ENCODE data around the gene NFATC1.
"Not testable (repeated sequence)": the region's sequence is repeated elsewhere in the genome, so short reads cannot be mapped to it uniquely, and the experiment has no call there.

The NFATC1 gene

DNA sequence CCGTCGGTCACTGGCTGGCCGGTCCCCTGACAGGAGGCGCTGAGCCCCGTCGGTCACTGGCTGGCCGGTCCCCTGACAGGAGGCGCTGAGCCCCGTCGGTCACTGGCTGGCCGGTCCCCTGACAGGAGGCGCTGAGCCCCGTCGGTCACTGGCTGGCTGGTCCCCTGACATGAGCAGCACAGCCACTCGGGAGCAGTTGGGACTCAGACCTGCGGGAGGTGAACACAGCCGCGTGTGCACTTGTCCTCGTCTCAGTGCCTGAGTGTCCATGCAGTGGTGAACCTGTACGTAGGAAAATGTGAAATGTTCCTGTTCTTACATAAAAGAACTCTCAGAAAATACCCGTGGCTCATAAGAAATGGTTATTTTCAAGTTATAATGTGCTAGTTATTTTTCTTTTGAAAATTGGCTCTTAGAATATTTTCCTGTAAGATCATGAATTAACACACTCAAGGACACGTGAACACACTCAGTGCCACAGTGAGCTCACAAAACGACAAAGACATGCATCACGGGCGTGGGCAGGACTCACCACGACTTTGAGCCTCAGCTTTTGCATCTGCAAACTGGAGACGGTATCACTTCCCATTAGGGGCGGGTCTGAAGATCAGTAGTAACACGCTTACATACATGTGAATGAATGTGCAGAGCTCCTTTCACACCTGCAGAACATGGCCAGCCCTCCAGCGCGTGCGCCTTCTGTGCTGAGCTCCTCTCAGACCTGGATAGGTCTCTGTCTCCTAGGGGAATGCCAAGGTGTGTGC lies 21.1 kb upstream of the NFATC1 start:
- H3K4me3 ChIP-seq (ENCODE audit: low read depth, low read length), result no peak overlapping the region

DNA sequence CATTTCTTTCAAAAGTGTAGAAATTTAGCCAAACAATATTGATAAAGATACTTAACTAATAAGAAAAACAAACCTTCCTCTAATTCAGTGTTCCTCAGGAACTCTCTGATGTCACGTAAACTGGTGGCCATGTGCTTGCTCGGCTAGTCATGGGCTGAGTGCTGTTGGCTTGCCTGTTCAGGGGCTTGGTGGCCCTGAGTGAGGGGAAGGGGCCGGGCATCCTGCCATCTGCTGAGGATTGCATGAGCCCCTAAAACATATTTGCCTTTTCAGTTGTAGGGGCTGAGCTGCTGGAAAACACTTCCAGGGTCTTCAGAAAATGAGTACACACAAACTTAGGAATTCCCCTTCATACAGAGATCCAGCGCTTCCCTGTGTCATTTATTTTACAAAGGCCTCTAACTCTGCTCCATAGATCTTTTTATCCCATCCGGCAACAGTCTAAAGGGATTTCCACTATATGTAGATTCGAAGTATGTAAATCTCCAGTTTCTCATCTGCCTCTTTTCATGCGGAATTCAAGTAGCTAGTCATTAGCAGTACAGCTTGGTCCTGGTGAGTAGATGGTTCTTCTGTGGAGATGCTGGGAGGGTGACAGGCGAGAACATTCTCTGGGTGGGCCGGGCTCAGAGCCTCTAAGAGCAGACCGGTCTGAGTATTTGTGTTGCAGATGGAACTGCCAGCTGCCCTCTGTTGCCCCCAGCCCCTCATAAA lies 20.1 kb upstream of the NFATC1 start:
- no peak overlapping the region for H3K4me3 ChIP-seq (ENCODE audit: low read depth, low read length)

DNA sequence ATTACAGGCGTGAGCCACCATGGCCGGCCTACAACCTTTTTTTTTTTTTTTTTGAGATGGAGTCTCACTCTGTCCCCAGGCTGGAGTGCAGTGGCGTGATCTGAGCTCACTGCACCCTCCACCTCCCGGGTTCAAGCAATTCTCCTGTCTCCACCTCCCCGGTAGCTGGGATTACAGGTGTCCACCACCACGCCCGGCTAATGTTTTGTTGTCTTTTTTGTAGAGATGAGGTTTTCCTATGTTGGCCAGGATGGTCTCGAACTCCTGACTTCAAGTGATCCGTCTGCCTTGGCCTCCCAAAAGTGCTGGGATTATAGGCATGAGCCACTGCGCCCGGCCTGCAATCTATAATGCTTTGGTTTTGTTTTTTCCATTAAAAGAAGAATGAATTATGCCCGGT lies 19.1 kb upstream of the NFATC1 start:
- H3K4me3 ChIP-seq (ENCODE audit: low read depth, low read length), result not testable (repeated sequence)

DNA sequence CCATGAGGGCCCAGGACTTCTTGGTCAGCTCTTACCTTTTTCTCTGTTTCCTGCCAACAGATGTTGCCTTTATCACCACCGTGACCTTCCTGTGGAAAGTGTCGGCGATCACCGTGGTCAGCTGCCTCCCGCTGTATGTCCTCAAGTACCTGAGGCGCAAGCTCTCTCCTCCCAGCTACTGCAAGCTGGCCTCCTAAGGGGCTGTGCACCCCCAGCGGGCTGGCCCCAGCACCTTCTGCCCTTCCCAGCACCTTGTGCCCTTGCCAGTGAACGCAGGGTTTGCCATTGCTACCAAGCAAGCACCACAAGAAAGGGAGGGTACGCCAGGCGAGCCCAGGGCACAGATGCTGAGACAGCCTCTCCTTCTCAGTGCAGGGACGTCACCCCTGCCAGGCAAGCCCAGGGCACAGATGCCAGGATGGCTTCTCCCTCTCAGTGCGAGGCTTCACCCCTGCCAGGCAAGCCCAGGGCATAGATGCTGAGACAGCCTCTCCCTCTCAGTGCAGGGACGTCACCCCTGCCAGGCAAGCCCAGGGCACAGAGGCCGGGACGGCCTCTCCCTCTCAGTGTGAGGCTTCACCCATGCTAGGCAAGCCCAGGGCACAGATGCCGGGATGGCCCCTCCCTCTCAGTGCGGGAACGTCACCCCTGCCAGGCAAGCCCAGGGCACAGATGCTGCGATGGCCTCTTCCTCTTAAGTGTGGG lies 18.4 kb upstream of the NFATC1 start:
- no peak overlapping the region for H3K4me3 ChIP-seq (ENCODE audit: low read depth, low read length)

DNA sequence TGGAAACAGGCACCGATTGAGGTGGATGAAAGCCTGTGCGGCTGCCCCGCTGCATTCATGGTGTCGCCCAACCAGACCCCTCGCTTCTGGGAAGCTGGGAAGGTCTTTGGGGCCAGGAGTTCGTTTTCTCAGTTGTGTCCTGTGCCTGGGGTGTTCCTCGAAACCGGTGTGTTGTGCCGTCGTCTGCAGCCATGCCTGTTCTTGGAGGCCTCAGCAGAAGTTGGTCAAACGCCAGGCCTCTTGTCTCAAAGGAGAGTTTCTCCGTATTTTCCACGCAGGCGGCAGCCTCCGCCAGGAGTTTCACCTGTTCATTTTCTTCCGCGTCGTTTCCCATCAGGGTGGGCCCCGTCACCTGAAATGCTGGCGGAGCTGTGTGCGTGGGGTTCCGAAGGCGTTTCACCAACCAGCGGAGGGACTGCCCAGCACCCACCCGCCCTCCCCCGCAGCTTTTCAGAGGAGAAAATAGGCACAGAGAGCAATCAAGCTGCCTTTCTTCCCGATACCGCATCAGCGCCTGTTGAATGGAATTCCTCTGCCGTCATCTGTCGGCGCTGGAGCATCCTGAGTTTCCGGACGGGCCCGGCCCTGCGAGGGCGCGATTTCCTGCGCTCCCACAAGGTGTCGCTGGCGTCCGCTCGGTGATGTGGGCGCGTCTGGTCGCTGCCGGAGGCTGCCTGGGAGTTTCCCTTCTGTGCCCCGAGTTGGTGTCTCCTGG lies 17.0 kb upstream of the NFATC1 start:
- peak overlapping the region; percentile 17 for H3K4me3 ChIP-seq (ENCODE audit: low read depth, low read length)

DNA sequence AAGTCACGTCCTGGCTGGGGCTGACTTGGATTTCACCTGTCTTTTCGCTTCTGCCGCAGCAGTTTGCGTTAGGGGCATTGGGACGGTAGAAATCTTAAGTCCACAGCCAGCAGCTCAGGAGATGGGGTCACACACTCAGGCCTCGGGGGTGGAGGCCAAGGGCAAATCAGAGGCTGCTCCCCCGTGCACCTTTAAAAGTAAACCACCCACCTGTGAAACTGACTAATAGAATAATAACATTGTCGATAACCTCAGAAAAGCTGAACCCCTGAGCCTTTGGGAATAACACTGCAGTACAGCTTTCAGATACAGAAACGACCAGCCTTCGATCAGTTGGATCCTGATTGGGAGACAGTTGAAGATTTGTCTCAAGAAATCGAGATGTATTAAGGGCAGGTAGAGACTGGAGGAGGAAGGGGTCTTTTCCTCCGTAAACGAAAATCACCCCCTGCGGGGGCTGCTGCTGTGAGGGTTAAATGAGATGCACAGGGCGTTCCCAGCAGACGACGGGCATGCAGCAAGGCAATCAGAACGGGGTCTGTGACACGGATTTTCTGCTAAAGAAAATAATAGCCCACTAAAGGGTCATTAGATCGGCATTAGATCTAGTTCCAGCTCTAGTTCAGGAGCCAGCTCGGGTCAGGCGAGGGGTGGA lies 16.4 kb upstream of the NFATC1 start:
- H3K4me3 ChIP-seq (ENCODE audit: low read depth, low read length), result no peak overlapping the region

DNA sequence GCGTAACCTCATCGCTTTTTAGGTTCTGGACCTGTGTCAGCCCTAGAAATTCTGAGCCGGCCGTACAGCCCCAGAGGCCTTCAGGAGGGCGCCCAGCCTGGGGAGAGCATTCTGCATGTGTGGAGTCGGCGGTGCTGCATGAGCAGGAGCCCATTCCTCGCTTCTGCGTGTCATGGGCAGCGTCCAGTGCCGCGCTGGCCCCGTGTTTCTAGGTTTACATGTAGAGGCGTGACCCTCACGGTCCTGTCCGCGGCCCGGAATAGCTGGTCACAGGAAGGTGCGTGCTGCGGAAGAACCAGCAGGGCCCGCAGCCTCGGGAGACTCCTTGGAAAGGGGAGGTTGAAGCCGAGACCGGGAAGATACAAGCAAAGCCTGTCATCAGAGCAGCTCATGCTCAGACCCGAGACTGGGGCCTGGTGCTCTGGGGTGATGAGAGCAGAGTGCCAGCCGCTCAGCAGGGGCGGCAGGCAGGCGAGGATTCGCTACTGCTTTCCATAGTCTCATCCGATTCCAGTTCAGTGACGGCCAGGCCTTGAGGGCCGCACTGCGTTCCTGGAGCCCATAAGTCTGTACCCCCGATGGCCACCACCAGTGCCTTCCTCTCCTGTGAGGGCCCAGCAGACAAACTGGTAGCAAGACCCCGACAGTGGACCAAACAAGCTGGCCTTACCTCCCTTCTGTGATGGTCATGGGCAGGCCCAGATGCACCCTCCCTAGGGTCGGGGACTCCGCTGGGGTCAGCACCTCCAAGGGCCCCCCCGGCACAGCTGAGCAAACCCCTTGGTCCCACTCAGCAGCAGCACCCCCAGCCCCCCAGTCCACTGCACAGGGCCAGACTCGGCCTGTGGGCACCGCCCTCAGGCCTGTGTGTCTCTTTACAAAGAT lies 15.6 kb upstream of the NFATC1 start:
- H3K4me3 ChIP-seq (ENCODE audit: low read depth, low read length), result no peak overlapping the region

DNA sequence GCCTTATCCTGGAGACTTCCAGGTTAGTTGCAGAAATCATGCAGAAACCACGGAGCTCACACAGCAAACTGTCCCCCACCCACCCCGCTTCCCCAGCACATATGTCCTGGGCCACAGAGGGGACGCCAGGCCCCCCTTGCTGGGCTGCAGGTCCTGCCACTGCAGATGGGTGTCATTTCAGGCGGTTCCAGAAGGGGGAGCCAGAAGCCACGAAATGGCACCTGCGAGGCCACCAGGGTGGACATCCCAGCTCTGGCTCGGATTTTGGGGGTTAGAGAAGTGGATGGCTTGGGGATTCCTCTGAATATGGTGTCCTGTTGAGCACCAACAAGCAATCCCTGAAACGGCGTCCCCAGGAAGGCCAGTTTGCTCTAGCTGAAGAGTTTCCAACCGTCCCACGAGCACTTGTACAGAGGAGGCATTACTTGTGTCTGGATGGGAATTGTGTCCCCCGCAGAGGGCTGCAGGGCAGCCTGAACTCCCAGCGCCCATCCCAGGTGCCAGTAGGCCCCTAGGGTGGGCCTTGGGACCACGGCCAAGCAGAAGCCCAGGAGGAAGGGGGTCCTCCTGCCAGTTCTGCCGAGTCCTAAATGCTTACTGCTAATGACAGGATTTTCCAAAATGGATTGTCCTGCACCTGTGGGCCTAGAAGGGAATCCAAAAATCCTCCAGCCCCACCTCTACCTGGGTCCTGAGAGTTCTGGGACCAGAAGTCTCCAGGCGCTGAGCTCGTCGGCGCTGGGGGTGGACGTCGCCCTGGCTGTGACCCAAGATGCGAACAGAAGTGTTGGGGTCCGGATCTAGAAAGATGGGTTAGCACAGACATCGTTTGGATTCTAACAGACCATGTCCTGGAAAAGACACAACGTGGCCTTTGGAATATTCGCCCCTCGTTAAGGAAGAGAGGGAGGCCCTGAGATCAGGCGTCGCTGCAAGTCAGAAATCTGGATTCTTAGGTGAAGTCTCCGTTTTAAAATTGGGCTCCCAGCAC lies 14.6 kb upstream of the NFATC1 start:
- H3K4me3 ChIP-seq (ENCODE audit: low read depth, low read length), result no peak overlapping the region

DNA sequence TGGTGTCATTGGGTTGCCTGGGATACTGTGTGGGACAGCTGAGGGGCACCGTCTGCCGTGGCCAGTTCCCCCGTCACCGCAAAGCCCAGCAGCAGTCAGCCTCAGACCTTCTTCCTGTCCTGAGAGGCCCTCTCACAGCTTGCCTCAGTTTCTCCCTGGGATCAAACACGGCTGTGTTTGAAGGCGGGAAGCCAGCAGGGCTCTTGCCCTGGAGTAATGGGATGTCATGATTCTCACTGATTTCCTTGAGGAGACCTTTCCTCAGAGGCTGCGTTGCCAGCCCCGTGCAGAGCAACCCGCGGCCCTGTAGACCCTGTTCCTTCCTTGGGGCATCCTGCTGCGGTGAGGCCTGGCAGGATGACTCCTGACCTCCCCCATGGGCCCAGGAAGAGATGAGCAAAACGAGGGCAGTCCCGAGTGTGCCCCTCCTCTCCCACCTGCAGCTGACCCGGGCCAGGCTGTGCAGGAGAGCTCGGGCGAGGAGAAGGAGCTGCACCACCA lies 13.9 kb upstream of the NFATC1 start:
- no peak overlapping the region for H3K4me3 ChIP-seq (ENCODE audit: low read depth, low read length)

DNA sequence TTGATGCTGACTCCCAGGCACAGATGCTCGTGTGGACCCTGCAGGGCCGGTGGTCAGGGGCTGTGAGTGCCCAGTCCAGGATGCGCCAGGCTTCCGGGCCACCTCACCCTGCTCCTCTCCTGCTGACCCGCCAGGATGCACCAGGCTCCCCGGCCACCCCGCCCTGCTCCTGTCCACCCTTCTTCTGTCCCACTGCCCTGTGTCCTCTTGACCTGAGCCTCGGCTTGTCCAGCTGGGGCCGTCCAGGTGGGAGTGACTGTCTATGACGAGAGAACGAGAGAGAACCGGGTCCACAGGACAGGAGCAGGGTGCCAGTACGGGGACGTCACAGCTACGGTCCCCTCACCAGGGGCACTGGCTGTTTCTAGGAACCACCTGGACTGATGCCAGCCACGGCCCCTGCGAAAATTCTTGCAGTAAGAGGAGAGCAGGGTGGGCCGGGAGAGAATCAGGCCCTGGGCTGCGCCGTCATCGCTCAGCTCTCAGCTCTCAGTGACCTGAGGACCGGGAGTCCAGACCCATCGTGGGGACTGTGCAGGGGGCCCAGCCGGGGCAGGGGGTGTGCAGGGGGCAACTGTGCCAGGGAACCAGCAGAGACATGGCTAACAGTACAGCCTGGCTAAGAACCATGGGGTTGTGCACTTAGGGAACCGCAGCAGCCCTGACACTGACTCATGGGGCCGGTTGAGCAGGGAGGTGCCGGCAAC lies 12.9 kb upstream of the NFATC1 start:
- no peak overlapping the region for H3K4me3 ChIP-seq (ENCODE audit: low read depth, low read length)

DNA sequence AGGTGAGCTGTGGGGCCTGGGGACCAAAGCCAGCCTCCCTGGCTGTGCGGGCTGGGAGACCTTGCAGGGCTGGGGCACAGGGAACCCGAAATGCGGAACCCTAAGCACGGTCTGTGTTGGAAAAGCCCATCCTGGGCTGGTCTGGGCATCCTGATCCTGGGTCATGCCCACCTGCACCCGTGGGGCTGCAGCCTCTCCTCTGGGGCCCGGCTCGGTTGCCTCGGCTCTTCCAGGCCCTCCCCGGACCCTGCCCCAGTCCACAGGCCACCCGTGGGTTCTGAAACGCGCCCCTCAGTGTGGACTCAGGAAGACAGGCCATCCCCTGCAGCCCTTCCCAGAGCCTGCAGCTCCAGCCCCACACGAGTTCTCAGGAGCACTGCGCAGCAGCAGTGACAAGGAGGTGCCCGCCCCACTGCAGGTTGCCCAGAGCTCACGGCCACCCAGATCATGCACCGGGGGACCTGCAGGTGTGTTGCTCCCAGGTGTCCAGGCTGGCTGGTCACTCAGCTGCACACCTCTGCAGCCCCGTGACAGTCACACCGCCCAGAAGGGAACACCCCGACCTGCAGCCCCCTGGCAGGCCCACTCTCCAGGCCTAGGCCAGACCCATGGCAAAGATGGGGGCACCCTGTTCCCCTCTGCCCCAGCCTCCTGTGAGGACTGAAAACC lies 12.2 kb upstream of the NFATC1 start:
- no peak overlapping the region for H3K4me3 ChIP-seq (ENCODE audit: low read depth, low read length)

DNA sequence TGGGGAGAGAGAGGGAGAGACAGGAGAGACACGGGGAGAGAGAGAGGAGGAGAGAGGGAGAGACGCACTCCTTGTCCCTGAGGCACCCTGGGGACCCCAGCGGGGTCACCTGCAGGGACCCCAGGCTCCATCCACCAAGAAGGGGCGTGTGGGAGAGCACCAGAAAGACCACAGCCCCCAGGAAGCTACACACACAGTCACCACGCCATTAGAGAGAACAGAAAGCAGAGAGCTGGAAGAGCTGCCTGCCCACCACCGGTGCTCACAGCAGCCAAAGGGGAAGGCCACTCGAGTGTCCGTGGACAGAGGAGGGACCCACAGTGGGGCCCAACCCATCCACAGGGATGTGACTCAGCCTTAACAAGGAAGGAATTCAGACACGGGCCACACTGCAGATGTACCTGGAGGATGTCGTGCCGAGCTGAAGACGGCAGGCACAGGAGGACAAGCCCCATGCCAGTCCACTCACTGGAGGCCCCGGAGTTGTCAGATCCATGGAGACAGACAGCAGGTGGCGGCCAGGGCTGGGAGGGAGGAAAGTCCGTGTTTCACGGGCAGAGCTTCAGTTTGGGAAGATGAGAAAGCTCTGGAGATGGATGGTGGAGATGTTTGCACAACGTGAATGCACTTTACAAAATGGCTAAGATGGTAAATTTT lies 11.5 kb upstream of the NFATC1 start:
- no peak overlapping the region for H3K4me3 ChIP-seq (ENCODE audit: low read depth, low read length)

DNA sequence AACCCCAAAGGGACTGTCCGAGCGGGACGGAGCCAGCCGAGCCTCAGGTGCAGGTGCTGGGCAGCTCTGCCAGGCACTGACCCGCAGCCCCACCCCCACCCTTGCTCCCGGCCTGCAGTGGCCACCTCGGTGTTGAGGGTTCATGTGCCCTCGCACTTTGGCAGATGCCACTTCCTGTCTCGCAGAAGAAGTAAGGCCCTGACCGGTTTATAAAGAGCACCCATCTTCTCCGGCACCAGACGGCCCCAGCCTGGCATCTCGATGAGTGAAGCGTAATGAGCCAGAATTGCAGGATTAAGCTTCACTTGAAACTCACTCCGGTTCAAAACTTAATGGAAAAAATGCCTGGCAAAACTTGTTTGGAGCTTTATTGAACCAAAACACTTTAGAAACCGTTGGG lies 10.9 kb upstream of the NFATC1 start:
- H3K4me3 ChIP-seq (ENCODE audit: low read depth, low read length), result no peak overlapping the region

DNA sequence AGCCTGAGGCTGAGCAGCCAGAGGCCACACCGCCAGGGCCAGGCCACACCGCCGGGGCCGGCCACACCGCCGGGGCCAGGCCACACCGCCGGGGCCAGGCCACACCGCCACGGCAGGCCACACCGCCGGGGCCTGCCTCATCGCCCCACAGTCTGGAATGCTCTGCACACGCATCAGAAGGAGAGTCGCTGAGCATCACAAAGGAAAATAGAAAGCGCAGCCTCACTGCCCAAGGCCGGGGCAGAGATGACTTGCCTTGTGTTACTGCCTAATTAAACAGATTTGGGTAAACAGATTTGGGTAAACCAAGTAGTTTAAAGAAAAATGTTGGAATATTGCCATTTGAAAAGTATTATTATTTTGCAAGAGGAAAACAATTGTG lies 10.4 kb upstream of the NFATC1 start:
- no peak overlapping the region for H3K4me3 ChIP-seq (ENCODE audit: low read depth, low read length)

DNA sequence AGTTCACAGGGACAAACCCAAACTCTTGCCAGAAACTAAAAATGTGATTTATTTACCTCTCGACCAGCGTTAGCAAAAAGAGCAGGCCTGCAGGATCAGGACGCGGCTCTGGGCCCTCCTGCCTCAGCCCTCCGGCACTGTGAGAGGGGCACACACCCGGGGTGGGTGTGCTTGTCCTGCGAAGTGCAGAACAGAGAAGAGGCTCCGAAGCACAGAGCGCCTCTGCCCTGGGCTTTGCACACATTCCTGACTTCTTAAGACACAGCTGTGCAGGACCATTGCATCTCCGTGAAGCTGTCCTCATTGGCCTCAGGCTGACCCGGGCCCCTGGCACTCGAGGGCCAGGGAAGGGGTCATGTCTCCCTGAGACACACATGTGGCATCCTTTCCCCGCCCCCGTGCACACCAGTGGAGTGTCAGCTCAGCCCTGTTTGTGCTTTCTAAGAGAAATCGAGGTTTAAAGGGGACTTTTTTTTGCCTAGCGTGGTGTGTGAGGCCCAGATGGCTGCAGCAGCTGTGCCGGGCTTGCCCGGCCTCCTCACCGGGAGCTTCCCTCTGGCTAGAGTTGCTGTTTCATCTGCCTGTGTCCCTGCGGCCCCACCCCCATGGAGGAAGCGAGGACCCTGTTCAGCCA lies 9.9 kb upstream of the NFATC1 start:
- H3K4me3 ChIP-seq (ENCODE audit: low read depth, low read length), result no peak overlapping the region

DNA sequence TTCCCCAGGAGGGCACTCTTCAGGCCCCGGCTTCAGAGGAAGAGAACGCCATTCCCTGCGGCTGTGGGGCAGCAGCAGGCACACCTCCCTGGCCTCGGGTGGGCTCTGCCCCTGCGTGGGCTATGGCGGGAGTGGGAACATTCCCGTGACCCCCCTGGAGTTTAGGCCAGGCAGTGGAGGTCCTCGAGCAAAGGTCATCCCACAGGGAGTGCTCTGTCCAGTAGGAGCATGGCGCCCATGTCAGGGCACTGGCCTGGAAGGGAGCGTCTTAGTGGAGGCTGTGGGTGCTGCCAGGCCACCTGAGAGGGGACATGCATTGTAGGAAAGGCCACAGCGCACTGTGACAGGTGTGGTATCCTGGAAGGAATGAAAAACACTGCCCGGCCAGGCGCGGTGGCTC lies 9.2 kb upstream of the NFATC1 start:
- no peak overlapping the region for H3K4me3 ChIP-seq (ENCODE audit: low read depth, low read length)

Measured in iPS-11a (cell line).